GM21423 (cell line): ENCODE results near the gene TRIM23.
A peak's percentile ranks its signal among the peaks of the same experiment; 100 is the strongest.

Experiments used
- ATAC-seq: cut with Tn5 transposase; IDR thresholded peaks from one replicate; pipeline ENCODE4 v1.9.1; 2021; ENCODE audit warnings: mild to moderate bottlenecking, moderate library complexity; ENCODE audit not compliant: unreplicated experiment

Gene TRIM23

GRCh38 chr5:65570598-65571226 lies 53.4 kb downstream of the TRIM23 start:
- ATAC-seq, result no peak

- no peak for ATAC-seq
These were observed 57.6 kb downstream of the TRIM23 start for GRCh38 chr5:65566505-65566904.

- ATAC-seq, result no peak
These were observed 60.4 kb downstream of the TRIM23 start for GRCh38 chr5:65563777-65564176.

GRCh38 chr5:65562731-65563701 lies 61.1 kb downstream of the TRIM23 start, which contains the start of the genes CENPK and PPWD1:
CENPK (minus strand) TSS chr5:65563168; CDS start chr5:65554907, 8,261 bp downstream.
PPWD1 (plus strand) TSS chr5:65563296; CDS start chr5:65563311, 15 bp downstream.
- peak; percentile 99 for ATAC-seq

GRCh38 chr5:65556718-65557117 lies 67.4 kb downstream of the TRIM23 start:
- ATAC-seq, result no peak

GRCh38 chr5:65556181-65556580 lies 68.0 kb downstream of the TRIM23 start:
- no peak for ATAC-seq

GRCh38 chr5:65555287-65555686 lies 68.8 kb downstream of the TRIM23 start:
- no peak for ATAC-seq

- ATAC-seq, result no peak
These were observed 70.2 kb downstream of the TRIM23 start for GRCh38 chr5:65553941-65554340.

GRCh38 chr5:65548281-65548680 lies 75.9 kb downstream of the TRIM23 start:
- no peak for ATAC-seq

- ATAC-seq, result no peak
These were observed 78.0 kb downstream of the TRIM23 start for GRCh38 chr5:65546141-65546540.

GRCh38 chr5:65544473-65544872 lies 79.7 kb downstream of the TRIM23 start:
- ATAC-seq, result no peak

- ATAC-seq, result no peak
These were observed 84.3 kb downstream of the TRIM23 start for GRCh38 chr5:65539827-65540226.
